Measurements from ENCODE around the gene OTOS. TPM values are rescaled to one million over a fixed set of nuclear protein-coding genes. Genes with fewer than 3 reads are reported as not detected.

OTOS gene
- total RNA-seq, 2 donors from 2014 or later, result not detected

GRCh38 chr2:240131941-240132650 lies 8.4 kb downstream of the OTOS start:
- Histone ChIP-seq H3K4me1 (peaks cover 20% of the 10 kb centered on the region), H3K27me3 (no peaks in the 10 kb centered on the region), H3K27ac (no peak overlapping the region), H3K9me3 (no peaks in the 10 kb centered on the region), H3K36me3 (replicated peaks in 1 of 2; ENCODE audit: insufficient read depth in 1 of 2, low read depth in 2 of 2) (peaks cover 12 to 19% of the 10 kb centered on the region in 2 donors), H3K4me3 (no peak overlapping the region)
- no peak for DNase-seq
- TF ChIP-seq POLR2A (IDR thresholded peaks at IDR 0.05), result no peak
- TF ChIP-seq CTCF (IDR thresholded peaks at IDR 0.05), result no peak
- intact Hi-C loops (cut with DNase I), result no loop called here
- WGBS, 2 donors, result 87 to 88% methylated on average over 17 to 22 of the region's 22 CpGs
- no peak for ATAC-seq

- WGBS, 2 donors, result 90 to 93% methylated on average over 16 of the region's 16 CpGs
- Histone ChIP-seq H3K4me1 (peaks cover 14% of the 10 kb centered on the region), H3K27me3 (no peaks in the 10 kb centered on the region), H3K4me3 (no peak overlapping the region), H3K9me3 (no peaks in the 10 kb centered on the region), H3K27ac (no peak overlapping the region), H3K36me3 (replicated peaks in 1 of 2; ENCODE audit: insufficient read depth in 1 of 2, low read depth in 2 of 2) (peaks cover 12 to 19% of the 10 kb centered on the region in 2 donors)
- TF ChIP-seq CTCF (IDR thresholded peaks at IDR 0.05) (no peak), POLR2A (IDR thresholded peaks at IDR 0.05) (no peak)
- intact Hi-C loops (cut with DNase I), result no loop called here
- DNase-seq (no peak), ATAC-seq (no peak)
These were observed 9.2 kb downstream of the OTOS start for GRCh38 chr2:240131296-240131695.

- 80 to 82% methylated on average over 16 to 18 of the region's 23 CpGs for WGBS, 2 donors
- Histone ChIP-seq H3K27ac (no peak overlapping the region), H3K4me3 (no peak overlapping the region), H3K9me3 (no peaks in the 10 kb centered on the region), H3K36me3 (replicated peaks in 1 of 2; ENCODE audit: insufficient read depth in 1 of 2, low read depth in 2 of 2) (peaks cover 12 to 19% of the 10 kb centered on the region in 2 donors), H3K4me1 (peaks cover 13% of the 10 kb centered on the region), H3K27me3 (no peaks in the 10 kb centered on the region)
- no peak for ATAC-seq
- intact Hi-C loops (cut with DNase I), result no loop called here
- DNase-seq, result no peak
- TF ChIP-seq POLR2A (IDR thresholded peaks at IDR 0.05), result no peak
- no peak for TF ChIP-seq CTCF (IDR thresholded peaks at IDR 0.05)
These were observed 9.9 kb downstream of the OTOS start for GRCh38 chr2:240130393-240131195.

GRCh38 chr2:240129731-240130392 lies 10.6 kb downstream of the OTOS start:
- H3K4me1 ChIP-seq, result peaks cover 6% of the 10 kb centered on the region
- TF ChIP-seq CTCF (IDR thresholded peaks at IDR 0.05), result no peak
- TF ChIP-seq POLR2A (IDR thresholded peaks at IDR 0.05), result no peak
- ATAC-seq, result no peak
- WGBS, 2 donors, result 89 to 95% methylated on average over 20 to 22 of the region's 22 CpGs
- H3K36me3 ChIP-seq (replicated peaks in 1 of 2; ENCODE audit: insufficient read depth in 1 of 2, low read depth in 2 of 2), result peaks cover 12 to 19% of the 10 kb centered on the region in 2 donors
- no peak overlapping the region for H3K27ac ChIP-seq
- DNase-seq, result no peak
- H3K27me3 ChIP-seq, result no peaks in the 10 kb centered on the region
- H3K9me3 ChIP-seq, result no peaks in the 10 kb centered on the region
- H3K4me3 ChIP-seq, result no peak overlapping the region
- intact Hi-C loops (cut with DNase I), result no loop called here
